ENCODE measurements around the gene TLK1.

- TF ChIP-seq CTCF (conservative IDR thresholded peaks at IDR 0.05; ENCODE audit: low read depth, low read length), result no peak
- TF ChIP-seq RCOR1 (IDR thresholded peaks at IDR 0.05; ENCODE audit: insufficient replicate concordance, low read length), result no peak
- no peak for TF ChIP-seq POLR2A (IDR thresholded peaks at IDR 0.05; ENCODE audit: low read depth, low read length)
- no peak for TF ChIP-seq FOS (IDR thresholded peaks at IDR 0.05; ENCODE audit: low read depth, low read length)
- no peak for TF ChIP-seq MAFK (IDR thresholded peaks at IDR 0.05; ENCODE audit: low read depth, low read length)
- TF ChIP-seq USF2 (IDR thresholded peaks at IDR 0.05; ENCODE audit: low read depth, low read length), result no peak
- no peak for TF ChIP-seq RFX5 (IDR thresholded peaks at IDR 0.05; ENCODE audit: low read depth, low read length)
- TF ChIP-seq CEBPB (IDR thresholded peaks at IDR 0.05; ENCODE audit: low read depth, low read length), result no peak
- TF ChIP-seq RAD21 (IDR thresholded peaks at IDR 0.05; ENCODE audit: low read length), result no peak
- no peak for TF ChIP-seq CHD1 (IDR thresholded peaks at IDR 0.05; ENCODE audit: low read depth, low read length)
- TF ChIP-seq MAZ (IDR thresholded peaks at IDR 0.05; ENCODE audit: borderline replicate concordance, low read depth, low read length), result no peak
Observed at GRCh38 chr2:171187819-171188218, 27.1 kb upstream of the TLK1 start.
